CD4-positive, alpha-beta T cell treated with Interleukin-17A for 4 hours (primary cell): ENCODE measurements around the gene ZMYND15.

Source experiments
- DNase-seq: peaks from one replicate; pipeline ENCODE4 v3.0.0-alpha.2; 2020; ENCODE audit warnings: mixed read lengths

ZMYND15 gene

GRCh38 chr17:4716081-4716480 lies 23.6 kb upstream of the ZMYND15 start:
- no peak for DNase-seq

GRCh38 chr17:4717791-4718190 lies 21.8 kb upstream of the ZMYND15 start:
- no peak for DNase-seq

GRCh38 chr17:4718276-4718675 lies 21.4 kb upstream of the ZMYND15 start:
- DNase-seq = no peak

- no peak for DNase-seq
These were observed 20.5 kb upstream of the ZMYND15 start for GRCh38 chr17:4719146-4719545.

GRCh38 chr17:4719684-4720221 lies 19.9 kb upstream of the ZMYND15 start:
- DNase-seq = no peak

GRCh38 chr17:4720787-4721186 lies 18.8 kb upstream of the ZMYND15 start:
- no peak for DNase-seq

GRCh38 chr17:4721203-4722135 lies 18.2 kb upstream of the ZMYND15 start:
- DNase-seq = peak; percentile 28

- DNase-seq = no peak
These were observed 16.9 kb upstream of the ZMYND15 start for GRCh38 chr17:4722678-4723240.

GRCh38 chr17:4724650-4725049 lies 15.0 kb upstream of the ZMYND15 start:
- no peak for DNase-seq

- DNase-seq = no peak
These were observed 13.9 kb upstream of the ZMYND15 start for GRCh38 chr17:4725646-4726310.

- DNase-seq = no peak
These were observed 11.5 kb upstream of the ZMYND15 start for GRCh38 chr17:4728124-4728523.

GRCh38 chr17:4733073-4733531 lies 6.5 kb upstream of the ZMYND15 start:
- no peak for DNase-seq

GRCh38 chr17:4734857-4735475 lies 4.7 kb upstream of the ZMYND15 start:
- DNase-seq = no peak

- no peak for DNase-seq
These were observed 3.6 kb upstream of the ZMYND15 start for GRCh38 chr17:4735876-4736651.

- DNase-seq = peak; percentile 51
These were observed 1.2 kb upstream of the ZMYND15 start for GRCh38 chr17:4738136-4739121.

GRCh38 chr17:4740025-4740351 lies 355 bp downstream of the ZMYND15 start:
- no peak for DNase-seq

GRCh38 chr17:4740584-4740983 lies 951 bp downstream of the ZMYND15 start:
- no peak for DNase-seq

- no peak for DNase-seq
These were observed 1.9 kb downstream of the ZMYND15 start for GRCh38 chr17:4741544-4741943.

- no peak for DNase-seq
These were observed 2.5 kb downstream of the ZMYND15 start for GRCh38 chr17:4742133-4742532.

- no peak for DNase-seq
These were observed 3.0 kb downstream of the ZMYND15 start for GRCh38 chr17:4742629-4743028.

GRCh38 chr17:4743216-4743615 lies 3.6 kb downstream of the ZMYND15 start:
- DNase-seq = no peak
